Amniotic stem cell (primary cell): ENCODE data around the gene DHCR7.
"Not testable (repeated sequence)": the region's sequence is repeated elsewhere in the genome, so short reads cannot be mapped to it uniquely, and the experiment has no call there.

ENCODE experiments used
- DNase-seq: peaks from one replicate; lab custom pipeline; 2025; lab: John Stamatoyannopoulos, UW

The DHCR7 gene

DNA sequence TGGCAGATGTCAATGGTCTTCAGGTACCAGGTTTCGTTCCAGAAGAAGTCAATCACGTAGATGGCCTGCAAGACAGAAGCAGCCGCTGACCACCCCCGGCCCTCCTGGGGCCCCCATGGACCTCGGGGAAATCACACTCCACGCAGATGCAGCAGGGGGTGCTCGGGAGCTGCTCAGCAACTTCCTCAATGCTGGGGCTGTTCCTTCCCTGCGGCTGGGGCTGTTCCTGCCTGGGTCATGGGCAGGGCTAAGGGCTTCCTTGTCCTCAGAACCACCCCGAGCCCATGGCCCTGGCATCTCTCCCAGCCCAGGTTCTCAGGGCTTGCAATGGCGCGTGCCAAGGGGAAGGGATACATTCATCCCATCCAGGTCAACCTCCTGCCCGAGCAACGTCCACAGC, 10.3 kb downstream of the DHCR7 start:
- no peak for DNase-seq

DNA sequence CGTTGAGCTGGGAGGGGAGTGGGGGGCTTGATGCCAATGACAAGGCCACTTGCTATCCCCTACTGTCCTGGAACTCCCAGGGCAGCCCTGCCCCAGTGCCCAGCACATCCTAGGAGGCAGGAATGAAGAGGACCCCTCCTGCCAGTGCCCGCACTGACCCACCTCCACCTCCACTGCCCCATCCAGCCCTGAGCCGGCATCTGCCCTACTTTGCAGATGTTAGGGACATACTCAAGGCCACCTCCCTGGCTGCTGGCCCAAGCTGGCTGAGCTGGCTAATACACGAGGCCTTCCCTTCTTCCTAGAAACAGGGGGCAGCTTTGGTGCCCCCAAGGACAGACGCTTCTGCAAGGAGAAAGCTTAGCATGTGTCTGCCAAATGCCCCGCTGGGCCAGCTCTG, 10.8 kb downstream of the DHCR7 start:
- no peak for DNase-seq

DNA sequence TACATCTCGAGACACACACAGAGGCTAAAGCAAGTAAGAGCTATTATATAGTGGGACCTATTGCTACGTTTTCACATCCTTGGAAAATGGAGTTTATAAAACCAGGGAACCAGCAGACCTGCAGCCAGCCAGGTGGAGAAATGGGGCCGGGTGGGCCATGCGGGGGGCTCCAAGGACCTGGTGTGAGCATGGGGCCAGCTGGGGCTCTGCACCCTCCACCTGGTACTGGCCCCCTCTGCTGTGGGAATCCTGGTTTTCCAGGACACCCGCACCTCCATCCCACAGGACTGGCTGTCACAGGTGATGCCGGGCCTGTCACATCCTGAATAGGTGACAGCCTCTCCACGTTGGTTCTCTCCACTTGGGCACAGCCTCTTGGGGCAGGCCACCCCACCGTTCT, 11.3 kb downstream of the DHCR7 start:
- no peak for DNase-seq

DNA sequence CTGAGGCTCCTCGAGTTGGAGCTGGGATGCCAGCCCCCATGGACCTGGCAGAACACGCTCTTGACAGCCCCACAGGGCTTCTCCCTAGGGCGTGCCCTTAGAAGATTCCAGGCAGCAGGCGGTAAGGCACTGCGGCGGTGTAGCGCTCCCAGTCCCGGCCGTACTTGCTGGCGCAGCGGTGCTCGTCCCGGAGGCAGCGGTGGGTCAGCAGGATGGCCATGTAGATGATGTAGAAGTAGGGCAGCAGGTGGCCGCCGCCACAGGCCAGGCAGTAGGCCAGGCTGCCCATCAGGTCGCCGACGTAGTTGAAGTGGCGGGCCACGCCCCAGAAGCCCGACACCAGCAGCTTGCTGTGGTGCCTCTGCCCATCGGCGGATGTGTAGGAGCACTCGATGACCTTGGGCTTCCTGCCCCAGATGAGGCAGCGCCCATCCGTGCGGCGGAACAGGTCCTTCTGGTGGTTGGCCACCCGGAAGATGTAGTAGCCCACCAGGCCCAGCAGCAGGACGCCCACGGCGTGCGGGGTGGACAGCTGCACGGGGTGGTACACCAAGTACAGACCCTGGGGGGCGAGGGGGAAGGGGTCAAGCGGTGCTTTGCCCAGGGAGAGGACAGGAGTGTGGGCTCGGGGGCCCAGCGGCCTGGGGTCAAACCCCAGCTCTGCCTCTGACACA, 12.8 kb downstream of the DHCR7 start:
- no peak for DNase-seq

DNA sequence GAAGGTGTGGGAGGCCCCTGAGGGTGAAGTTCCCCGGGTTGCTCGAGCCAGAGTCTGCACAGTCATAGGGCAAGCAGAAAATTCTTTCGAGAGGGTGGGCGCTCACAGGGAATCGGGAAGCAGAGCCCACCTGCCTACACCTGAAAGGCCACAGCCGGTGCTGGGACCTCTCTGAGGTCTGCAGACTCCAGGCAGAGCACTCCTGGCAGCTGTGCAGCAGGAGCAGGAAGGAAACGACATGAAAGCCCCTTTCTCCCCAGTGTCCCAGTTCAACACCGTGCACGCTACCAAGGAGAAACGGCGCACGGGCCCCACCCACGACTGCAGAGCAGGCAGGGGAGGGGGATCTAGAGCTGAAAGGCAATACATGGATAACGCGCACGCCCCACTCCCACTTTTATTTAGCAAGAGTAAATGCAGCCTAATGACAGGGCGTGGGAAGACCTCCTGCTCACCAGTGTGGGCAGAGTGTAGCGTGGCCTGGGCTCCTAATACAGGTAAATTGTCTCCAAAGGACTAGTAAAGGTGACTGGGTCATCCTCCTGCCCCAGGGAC, 13.5 kb downstream of the DHCR7 start:
- DNase-seq = no peak

DNA sequence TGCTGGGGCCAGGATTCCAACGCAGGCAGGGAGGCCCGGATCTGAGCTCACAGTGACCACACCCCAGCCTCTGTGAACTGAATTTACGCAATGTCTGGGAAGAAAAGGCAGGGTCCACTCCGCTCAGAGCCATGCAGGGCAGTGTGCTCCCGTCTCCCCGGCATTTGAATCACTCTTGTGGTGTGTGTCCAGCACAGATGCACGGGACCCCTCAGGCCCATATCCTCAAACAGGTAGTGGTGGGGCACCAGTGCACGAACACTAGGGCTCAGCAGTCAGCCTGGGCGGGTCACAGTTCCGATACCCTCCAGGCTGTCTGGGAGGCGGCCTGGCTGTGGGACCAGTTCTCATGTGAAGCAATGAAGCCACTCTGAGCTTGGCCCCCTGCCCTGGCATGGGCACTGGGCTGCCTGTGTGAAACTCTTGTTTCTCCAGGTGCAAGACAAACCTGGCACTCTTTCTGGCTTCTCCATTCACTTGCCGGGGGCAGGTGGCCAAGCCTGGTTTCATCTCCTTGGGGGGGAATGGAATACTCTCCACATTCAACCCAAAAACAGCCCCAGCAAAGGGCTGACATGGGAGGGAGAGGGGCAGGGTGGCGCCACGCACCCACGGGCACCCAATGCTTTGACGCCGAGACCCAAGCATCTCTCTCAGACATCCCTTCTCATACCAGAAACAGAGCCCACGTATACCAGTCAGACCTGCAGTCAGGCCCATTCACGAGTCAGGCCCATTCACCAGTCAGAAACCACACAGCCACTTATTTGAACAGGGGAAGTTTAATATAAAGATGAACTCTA, 14.3 kb downstream of the DHCR7 start:
- DNase-seq = no peak

DNA sequence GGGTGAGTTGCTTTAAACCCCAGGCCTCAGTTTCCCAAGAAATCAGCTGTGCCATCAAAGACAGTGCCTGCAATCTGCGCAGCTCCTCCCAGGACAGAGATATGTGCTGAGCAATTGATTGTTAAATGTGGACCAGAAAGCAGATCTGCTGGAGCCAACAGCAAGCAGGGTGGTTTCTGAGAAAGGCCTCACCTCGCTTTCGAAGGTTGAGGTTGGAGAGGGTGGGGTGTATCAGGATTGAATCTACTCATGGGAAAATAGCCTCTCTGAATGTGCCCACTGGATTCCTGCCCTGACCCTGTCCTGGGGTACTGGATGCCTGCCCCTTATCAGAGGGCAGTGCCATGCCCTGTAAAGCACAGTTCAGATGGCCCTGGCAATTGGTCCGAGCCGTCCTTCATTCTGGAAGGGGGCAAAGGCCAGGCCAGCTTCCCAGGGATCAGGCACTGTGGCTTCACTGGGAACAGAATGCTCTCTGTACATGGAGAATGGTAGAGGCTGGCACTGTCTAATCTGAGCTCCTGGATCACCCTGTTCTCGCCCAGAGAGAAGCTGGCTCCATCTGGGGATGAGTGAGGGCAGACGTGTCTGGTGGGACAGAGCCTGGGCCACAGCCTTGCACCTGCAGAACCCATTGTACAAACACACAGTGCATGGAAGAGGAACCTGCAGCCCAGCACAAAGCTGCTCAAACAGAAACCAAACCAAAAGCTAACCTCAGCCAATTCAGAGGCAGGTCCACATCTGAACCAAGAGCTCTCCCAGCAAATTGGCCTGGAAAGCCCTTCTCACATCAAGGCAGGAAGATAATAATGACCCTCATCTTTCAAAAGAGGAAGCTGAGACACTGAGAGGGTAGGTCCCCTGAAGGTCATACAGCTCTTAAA, 15.2 kb downstream of the DHCR7 start:
- no peak for DNase-seq

DNA sequence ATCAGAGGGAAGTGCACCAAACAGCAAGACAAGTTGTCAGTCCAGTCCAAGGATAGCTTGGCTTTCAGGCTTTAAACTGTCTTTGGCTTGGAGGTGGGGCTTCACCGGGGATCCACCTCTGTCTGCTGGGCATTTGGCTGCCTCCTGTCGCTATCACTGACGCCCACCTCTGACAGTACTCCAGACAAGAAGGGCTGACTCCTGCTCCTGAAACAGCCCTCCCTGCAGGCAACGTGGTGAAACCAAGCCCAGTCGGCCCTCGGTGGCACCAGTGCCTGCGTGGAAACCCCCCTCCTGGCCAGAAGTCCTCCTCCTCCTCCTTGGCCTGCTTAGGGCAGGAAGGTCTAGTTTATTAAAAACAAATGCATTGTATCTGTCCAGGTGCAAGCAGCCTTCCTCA, 16.9 kb downstream of the DHCR7 start:
- no peak for DNase-seq

DNA sequence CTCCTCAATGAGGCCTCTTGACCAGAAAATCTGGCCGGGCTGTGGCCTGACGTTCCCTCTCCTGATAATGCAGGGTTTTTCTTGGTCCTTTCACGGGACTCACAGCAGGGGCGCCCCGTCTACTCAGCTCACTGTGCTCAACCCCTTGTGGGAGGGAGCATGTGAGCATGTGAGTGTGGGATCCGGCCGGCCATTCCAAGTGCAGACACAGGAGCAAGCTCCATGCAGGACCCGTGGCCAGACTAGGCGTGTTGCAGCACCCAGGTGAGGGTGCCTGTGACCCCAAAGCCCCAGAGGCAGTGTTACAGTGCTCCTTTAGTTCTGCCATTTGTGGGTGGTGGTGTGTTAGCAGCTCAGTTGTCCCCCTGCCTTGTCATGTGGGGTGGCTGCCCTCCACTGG, 18.0 kb downstream of the DHCR7 start:
- no peak for DNase-seq

DNA sequence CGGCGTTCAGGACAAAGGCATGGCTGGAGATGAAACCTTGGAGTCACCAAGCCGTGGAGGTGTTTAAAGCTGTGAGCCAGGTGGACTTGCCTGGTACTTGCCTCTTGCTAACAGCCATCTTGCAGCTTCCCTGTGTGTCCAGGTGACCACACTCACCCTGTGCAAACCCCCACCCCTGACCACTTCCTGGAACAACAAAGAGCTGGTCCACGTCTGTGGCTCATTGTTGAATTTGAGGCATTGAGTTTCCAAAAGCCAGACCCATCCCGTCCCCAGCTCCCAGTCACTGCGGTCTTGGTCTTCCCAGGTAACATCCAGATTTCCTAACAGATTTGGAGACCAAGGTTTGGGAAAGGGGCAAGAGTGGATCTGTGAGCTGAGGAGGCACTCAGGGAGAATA, 18.5 kb downstream of the DHCR7 start:
- DNase-seq = no peak

DNA sequence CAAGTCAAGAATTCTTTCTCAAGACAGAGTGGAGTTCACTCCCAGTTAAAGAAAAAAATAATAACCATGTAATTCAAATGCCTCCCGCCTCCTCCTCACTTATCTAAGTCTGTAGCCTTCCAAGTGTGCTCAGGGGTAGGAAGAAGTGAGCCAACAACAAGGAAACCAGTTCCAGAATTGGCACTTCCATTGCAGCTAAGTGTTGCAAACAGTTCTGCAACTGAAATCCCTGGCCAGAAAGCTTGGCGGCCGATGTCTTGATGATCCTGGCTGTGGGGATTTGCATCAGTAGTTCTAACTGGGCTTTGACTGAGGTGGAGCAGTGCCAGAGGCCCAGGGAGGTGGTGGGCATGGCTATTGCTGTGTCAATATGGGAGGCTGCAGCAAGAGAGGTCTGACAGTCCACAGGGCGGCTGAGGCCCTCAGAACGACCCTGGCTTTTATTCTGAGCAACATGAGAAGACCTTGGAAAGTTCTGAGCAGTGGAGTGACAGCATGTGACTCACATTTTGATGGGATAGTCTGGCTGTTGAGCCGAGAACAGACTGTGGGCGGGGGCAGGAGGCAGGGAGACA, 19.2 kb downstream of the DHCR7 start:
- DNase-seq = no peak

DNA sequence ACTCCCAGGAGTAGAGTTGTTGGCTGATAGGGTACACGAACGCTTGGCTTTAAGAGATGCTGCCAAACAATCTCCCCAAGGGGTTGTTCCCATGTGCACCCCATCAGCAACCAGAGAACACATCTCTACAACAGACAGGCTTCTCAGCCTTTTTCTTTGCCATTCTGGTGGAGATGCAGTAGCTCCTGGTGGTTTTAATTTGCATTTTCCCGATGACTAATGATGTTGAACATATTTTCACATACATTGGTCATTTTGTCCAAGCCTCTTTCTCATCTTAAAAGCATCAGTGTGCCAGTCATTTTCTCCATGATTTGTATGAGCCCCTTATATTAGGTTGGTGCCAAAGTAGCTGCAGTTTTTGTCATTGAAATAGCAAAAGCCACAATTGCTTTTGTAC, 21.8 kb downstream of the DHCR7 start:
- DNase-seq = no peak

DNA sequence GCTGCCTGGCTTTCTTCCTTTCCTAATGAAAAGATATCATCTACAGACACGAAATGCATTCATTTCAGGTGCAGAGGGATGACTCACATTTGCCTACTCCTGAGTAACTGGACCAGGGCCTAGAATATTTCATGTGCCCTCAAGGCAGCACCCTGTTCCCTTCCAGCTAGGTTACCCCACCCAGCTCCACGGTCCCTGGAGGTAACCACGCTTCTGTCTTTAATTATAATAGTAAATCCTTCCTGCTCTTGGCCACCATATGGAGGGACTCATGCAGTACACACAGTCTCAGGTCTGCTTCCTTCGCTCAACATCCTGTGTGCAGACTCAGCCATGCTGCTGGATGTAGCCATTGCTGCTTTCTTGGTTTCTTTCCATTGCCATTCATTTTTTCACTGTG, 22.3 kb downstream of the DHCR7 start:
- DNase-seq = no peak

DNA sequence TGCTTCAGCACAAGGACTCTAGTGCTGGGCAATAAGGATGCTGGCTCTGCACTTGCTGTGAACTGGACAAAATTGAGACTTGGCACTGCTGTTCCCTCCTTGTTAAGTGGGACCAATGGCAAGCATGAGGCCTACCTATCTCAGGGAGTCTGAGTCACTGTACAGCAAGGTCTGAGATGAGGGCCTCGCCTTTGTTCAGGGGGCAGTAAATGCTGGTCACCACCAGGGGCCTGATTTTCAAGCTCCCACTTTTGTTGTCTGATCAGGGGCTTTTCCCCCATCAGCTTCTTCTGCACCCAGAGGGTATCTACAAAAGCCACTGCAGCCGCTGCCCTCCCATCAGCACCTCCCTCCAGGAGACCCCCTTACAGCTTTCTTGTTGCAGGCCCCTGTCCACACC, 22.8 kb downstream of the DHCR7 start:
- no peak for DNase-seq

DNA sequence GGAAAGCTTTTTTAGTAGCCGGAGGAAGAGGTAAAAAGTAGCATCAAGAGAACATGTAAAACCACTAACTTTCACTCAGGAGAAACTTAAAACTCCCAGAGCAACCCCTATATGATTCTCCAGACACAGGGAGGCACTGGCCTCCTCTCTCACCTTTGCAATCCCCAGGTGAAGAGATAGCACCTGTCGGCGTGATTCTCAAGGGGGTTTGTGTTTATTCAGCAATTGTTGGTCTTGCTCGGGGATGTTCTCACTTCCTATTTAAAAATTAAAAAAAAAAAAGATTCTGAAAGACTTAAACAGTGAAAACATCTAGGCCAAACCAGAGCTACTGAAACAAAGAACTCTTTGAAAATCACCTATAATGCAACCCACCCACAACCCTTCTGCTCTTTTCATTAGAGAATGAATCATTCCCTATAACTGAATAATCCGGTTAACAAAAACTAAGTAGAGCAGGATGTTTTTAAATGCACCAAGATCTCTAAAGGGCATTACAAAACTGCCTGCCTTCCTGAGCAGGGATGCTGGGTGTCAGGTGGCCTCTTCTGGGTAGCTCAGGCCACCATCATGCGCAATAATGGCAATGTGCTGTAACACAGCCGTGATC, 24.9 kb downstream of the DHCR7 start:
- DNase-seq = no peak

DNA sequence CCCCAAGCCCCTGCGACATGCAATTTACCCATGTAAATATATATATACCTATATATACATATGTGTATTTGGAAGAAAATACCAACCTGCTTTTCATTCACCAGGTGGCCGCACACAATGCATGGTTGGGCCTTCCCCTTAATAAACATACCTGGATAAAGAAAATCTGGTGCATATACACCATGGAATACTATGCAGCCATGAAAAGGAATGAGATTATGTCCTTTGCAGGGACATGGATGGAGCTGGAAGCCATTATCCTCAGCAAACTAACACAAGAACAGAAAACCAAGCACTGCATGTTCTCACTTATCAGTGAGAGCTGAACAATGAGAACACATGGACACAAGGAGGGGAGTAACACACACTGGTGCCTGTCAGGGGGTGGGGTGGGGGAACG, 25.9 kb downstream of the DHCR7 start:
- DNase-seq = not testable (repeated sequence)

DNA sequence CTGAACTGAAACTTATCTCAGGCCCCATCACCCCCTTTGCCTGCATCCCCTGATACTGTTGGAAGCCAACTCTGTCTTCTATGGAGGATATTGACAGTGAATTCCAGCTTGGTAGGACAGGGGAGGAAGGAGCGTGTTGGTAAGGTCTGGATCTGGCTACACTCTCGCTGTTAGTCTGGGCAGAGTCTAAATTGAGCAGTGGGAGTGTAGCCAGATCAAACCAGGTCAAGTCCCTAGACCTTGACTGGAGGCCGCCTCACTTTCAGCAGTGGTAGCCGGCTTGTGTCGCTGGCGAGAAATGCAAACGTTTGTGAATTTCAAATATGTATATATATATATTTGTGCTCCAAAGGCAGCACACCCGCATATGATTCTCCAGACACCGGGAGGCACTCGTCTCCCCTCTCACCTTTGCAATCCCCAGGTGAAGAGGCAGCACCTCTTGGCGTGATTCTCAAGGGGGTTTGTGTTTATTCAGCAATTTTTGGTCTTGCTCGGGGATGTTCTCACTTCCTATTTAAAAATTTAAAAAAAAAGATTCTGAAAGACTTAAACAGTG, 26.7 kb downstream of the DHCR7 start:
- DNase-seq = no peak

DNA sequence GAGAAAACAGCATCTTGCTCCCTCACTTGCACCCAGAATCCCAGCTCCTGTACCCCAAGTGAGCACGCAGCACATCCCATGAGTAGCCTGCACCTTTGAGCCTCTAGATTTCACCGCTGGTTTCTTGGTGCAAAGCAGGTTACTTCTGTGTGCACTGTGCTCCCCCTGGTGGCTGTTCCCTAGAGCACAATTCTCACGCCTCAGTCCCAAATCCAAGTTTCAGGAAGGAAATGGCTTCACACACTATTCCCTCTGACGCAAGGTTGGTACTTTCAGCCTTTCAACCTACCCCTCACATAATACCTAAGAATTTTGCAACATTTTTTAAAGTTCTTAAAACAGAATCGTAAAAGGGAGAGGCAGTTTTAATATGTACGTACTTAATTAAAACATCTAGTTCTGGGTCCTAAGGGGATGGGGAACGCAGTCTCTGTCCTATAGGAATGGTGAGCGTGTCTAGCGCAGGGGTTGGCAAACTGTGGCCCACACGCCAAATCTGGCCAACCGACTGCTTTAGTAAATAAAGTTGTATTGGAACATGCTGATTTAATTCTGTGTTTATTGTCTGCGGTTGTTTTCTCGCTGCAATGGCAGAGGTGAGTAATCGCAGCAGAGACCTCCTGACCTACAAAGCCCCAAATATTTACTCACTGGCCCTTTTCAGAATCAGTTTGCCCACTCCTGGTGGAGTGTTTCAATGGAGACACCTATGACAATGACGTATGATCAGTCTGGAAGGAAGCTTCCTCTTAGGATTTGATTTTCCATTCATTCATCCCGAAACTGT, 27.5 kb downstream of the DHCR7 start:
- no peak for DNase-seq

DNA sequence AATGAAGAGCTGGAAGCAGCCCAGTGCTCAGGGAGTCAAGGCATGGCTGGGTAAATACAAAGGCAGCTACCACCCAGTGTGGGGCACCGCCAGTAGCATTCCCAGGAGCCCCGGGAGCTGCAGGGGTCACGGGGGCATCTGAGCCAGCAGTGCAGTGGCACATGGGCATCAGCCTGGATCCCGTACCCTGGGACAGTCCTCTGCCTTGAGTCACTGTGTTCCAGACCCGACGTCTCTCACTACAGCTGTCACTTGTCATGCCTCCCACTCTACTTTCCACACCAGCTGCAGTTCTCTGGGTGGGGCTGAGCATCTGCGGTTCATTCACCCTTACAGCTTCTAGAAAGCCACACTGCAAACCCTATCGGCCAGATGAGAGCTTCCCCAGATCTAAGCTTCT, 29.6 kb downstream of the DHCR7 start:
- DNase-seq = no peak

DNA sequence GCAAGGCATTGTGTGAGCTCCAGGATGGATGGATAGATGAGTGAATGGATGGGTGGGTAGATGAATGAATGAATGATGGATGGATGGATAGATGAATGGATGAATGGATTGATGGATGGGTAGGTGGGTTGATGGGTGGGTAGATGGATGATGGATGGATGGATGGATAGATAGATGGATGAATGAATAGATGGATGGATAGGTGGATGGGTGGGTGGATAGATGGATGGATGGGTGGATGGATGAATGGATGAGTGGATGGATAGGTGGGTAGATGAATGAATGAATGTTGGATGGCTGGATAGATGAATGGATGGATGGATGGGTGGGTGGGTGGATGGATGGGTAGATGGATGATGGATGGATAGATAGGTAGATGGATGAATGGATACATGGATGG, 33.5 kb downstream of the DHCR7 start:
- no peak for DNase-seq
